Measurements from ENCODE around the gene CEP112.

Gene CEP112

DNA sequence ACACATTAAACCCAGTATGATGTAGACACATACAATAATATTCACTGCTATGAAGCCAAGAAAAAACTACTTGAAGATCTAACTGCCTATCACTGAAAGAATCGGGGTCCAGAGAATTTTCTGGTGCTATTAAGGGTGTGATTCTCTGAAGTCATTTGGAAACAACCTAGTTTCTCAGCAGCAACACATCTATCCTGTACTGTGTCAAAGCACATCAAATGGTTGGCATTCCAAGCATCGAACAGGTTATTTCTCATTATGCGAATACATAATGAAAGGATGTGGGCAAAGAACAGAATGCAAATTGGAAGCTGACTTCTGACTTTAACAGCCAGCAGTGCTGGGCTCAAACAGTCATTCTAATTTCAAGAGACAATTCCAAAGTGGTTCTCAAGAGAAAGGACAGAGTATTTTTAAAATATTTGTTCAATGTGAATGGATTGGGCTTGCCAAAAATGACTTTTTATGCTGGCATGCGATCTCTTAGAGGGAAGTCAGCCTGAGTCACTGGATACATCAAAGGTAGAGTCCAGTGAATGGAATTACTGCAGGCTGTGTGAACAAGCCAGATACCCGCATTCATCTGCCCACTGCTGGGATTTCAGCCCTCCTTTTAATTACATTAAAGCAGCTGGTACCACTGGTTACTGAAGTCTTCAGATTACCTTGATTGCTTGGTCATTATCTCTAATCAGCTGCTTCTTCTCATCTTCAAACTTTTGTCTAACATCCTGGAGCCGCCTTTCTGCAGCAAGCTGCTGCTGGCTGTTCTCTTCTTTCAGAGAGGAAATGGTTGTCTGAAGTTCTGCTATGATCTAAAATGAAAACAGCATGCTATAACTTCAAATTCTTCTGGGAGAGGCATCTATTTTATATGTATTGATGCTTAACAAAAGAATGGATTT lies 449.3 kb downstream of the CEP112 start:
- Histone ChIP-seq H3K79me2 (ENCODE audit: insufficient read depth, low read length) (no peaks in the 10 kb centered on the region), H3K9ac (ENCODE audit: low read length) (no peak overlapping the region), H3K9me3 (ENCODE audit: insufficient read depth, low read length) (no peaks in the 10 kb centered on the region), H3K36me3 (ENCODE audit: low read length) (no peaks in the 10 kb centered on the region), H4K20me1 (ENCODE audit: low read depth, low read length) (no peaks in the 10 kb centered on the region), H3K4me2 (ENCODE audit: low read depth, low read length, poor library complexity, severe bottlenecking) (no peak overlapping the region), H3F3A (ENCODE audit: insufficient read depth) (no peaks in the 10 kb centered on the region), H3K27me3 (ENCODE audit: low read length) (no peaks in the 10 kb centered on the region), H2AFZ (ENCODE audit: low read depth, low read length, severe bottlenecking) (no peak overlapping the region), H3K4me3 (ENCODE audit: insufficient read depth, low read length, poor library complexity, severe bottlenecking) (no peak overlapping the region), H3K9me2 (replicated peaks; ENCODE audit: insufficient read depth, low read length) (no peaks in the 10 kb centered on the region), H3K27ac (ENCODE audit: low read depth, low read length) (no peak overlapping the region)
- no peak for TF ChIP-seq EZH2phosphoT487 (conservative IDR thresholded peaks at IDR 0.05; ENCODE audit: low read length)
- TF ChIP-seq, protein P1, sequence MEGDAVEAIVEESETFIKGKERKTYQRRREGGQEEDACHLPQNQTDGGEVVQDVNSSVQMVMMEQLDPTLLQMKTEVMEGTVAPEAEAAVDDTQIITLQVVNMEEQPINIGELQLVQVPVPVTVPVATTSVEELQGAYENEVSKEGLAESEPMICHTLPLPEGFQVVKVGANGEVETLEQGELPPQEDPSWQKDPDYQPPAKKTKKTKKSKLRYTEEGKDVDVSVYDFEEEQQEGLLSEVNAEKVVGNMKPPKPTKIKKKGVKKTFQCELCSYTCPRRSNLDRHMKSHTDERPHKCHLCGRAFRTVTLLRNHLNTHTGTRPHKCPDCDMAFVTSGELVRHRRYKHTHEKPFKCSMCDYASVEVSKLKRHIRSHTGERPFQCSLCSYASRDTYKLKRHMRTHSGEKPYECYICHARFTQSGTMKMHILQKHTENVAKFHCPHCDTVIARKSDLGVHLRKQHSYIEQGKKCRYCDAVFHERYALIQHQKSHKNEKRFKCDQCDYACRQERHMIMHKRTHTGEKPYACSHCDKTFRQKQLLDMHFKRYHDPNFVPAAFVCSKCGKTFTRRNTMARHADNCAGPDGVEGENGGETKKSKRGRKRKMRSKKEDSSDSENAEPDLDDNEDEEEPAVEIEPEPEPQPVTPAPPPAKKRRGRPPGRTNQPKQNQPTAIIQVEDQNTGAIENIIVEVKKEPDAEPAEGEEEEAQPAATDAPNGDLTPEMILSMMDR (IDR thresholded peaks at IDR 0.05; ENCODE audit: insufficient read depth, low read length, poor library complexity, severe bottlenecking): no peak

GRCh38 chr17:65741710-65742109 lies 450.2 kb downstream of the CEP112 start:
- Histone ChIP-seq H3K36me3 (ENCODE audit: low read length) (no peaks in the 10 kb centered on the region), H3K4me3 (ENCODE audit: insufficient read depth, low read length, poor library complexity, severe bottlenecking) (no peak overlapping the region), H3K4me2 (ENCODE audit: low read depth, low read length, poor library complexity, severe bottlenecking) (no peak overlapping the region), H3K9ac (ENCODE audit: low read length) (no peak overlapping the region), H3F3A (ENCODE audit: insufficient read depth) (no peaks in the 10 kb centered on the region), H3K79me2 (ENCODE audit: insufficient read depth, low read length) (no peaks in the 10 kb centered on the region), H3K27ac (ENCODE audit: low read depth, low read length) (no peak overlapping the region), H3K27me3 (ENCODE audit: low read length) (no peaks in the 10 kb centered on the region), H3K9me2 (replicated peaks; ENCODE audit: insufficient read depth, low read length) (no peaks in the 10 kb centered on the region), H3K9me3 (ENCODE audit: insufficient read depth, low read length) (no peaks in the 10 kb centered on the region), H2AFZ (ENCODE audit: low read depth, low read length, severe bottlenecking) (no peak overlapping the region), H4K20me1 (ENCODE audit: low read depth, low read length) (no peaks in the 10 kb centered on the region)
- TF ChIP-seq EZH2phosphoT487 (conservative IDR thresholded peaks at IDR 0.05; ENCODE audit: low read length): no peak

DNA sequence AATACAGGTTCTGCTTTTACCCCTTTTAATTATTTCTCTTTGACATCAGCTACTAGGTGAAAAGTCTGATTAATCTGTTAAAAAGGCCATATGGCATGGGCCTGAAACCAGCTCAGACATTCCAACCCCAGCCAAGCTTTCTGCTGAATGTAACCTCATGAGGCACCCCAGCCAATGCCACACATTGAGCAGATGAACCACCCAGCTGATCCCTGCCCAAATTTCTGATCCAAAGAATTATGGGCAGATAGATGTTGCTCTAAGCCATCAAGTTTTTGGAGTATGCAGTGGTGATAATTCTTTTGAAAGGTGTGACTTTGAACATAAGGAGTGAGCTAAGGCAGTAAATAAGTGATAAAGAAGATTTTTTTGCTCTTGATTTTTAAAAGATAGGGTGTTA lies 452.9 kb downstream of the CEP112 start:
- Histone ChIP-seq H3F3A (ENCODE audit: insufficient read depth) (no peaks in the 10 kb centered on the region), H3K9me2 (replicated peaks; ENCODE audit: insufficient read depth, low read length) (no peaks in the 10 kb centered on the region), H3K27ac (ENCODE audit: low read depth, low read length) (no peak overlapping the region), H3K4me3 (ENCODE audit: insufficient read depth, low read length, poor library complexity, severe bottlenecking) (no peak overlapping the region), H3K27me3 (ENCODE audit: low read length) (no peaks in the 10 kb centered on the region), H4K20me1 (ENCODE audit: low read depth, low read length) (no peaks in the 10 kb centered on the region), H3K9ac (ENCODE audit: low read length) (no peak overlapping the region), H3K9me3 (ENCODE audit: insufficient read depth, low read length) (no peaks in the 10 kb centered on the region), H3K79me2 (ENCODE audit: insufficient read depth, low read length) (no peaks in the 10 kb centered on the region), H3K36me3 (ENCODE audit: low read length) (no peaks in the 10 kb centered on the region), H2AFZ (ENCODE audit: low read depth, low read length, severe bottlenecking) (no peak overlapping the region), H3K4me2 (ENCODE audit: low read depth, low read length, poor library complexity, severe bottlenecking) (no peak overlapping the region)
- TF ChIP-seq, protein P1 (IDR thresholded peaks at IDR 0.05; ENCODE audit: insufficient read depth, low read length, poor library complexity, severe bottlenecking): no peak
- no peak for TF ChIP-seq EZH2phosphoT487 (conservative IDR thresholded peaks at IDR 0.05; ENCODE audit: low read length)

- H4K20me1 ChIP-seq (ENCODE audit: low read depth, low read length): no peaks in the 10 kb centered on the region
- TF ChIP-seq, protein P1 (IDR thresholded peaks at IDR 0.05; ENCODE audit: insufficient read depth, low read length, poor library complexity, severe bottlenecking): no peak
- no peak for TF ChIP-seq EZH2phosphoT487 (conservative IDR thresholded peaks at IDR 0.05; ENCODE audit: low read length)
Measured at GRCh38 chr17:65737451-65737850, 454.5 kb downstream of the CEP112 start.

More at GRCh38 chr17:65737451-65737850, 454.5 kb downstream of the CEP112 start:
- no peak overlapping the region for H3K27ac ChIP-seq (ENCODE audit: low read depth, low read length)
- no peaks in the 10 kb centered on the region for H3K36me3 ChIP-seq (ENCODE audit: low read length)
- no peak overlapping the region for H3K9ac ChIP-seq (ENCODE audit: low read length)
- H3K9me3 ChIP-seq (ENCODE audit: insufficient read depth, low read length): no peaks in the 10 kb centered on the region
- H3K27me3 ChIP-seq (ENCODE audit: low read length): no peaks in the 10 kb centered on the region
- no peaks in the 10 kb centered on the region for H3K9me2 ChIP-seq (replicated peaks; ENCODE audit: insufficient read depth, low read length)
- no peaks in the 10 kb centered on the region for H3F3A ChIP-seq (ENCODE audit: insufficient read depth)
- no peak overlapping the region for H2AFZ ChIP-seq (ENCODE audit: low read depth, low read length, severe bottlenecking)
- no peaks in the 10 kb centered on the region for H3K79me2 ChIP-seq (ENCODE audit: insufficient read depth, low read length)
- H3K4me3 ChIP-seq (ENCODE audit: insufficient read depth, low read length, poor library complexity, severe bottlenecking): no peak overlapping the region
- H3K4me2 ChIP-seq (ENCODE audit: low read depth, low read length, poor library complexity, severe bottlenecking): no peak overlapping the region

All from SU-DHL-6 (cell line).